GM12801 (cell line): ENCODE measurements around the gene TMPRSS5.

ENCODE experiments used
- TF ChIP-seq, protein P1 (sequence below): IDR thresholded peaks from one replicate; pipeline ENCODE4 v1.5.1; 2011; ENCODE audit warnings: control low read depth; ENCODE audit not compliant: insufficient read length; ENCODE audit errors: extremely low read depth

Gene TMPRSS5

DNA sequence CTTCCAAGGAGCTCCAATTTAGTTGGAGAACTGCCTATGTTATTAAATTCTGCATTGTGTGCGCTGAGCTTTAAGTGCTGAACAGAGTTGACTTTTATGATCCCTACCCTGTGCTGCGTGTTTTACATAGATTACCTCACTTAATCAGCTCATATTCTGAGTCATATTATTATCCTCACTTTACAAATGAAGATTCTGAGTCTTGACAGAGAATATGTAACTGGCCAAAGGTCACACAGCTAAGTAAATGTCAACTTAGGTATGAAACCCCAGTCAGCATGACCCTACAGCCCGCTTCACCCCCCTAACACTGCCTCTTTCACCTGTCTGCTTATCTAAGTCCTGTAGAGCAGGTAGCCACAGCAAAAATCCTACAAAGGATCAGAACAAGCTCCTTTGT, 19.8 kb upstream of the TMPRSS5 start:
- TF ChIP-seq, protein P1, sequence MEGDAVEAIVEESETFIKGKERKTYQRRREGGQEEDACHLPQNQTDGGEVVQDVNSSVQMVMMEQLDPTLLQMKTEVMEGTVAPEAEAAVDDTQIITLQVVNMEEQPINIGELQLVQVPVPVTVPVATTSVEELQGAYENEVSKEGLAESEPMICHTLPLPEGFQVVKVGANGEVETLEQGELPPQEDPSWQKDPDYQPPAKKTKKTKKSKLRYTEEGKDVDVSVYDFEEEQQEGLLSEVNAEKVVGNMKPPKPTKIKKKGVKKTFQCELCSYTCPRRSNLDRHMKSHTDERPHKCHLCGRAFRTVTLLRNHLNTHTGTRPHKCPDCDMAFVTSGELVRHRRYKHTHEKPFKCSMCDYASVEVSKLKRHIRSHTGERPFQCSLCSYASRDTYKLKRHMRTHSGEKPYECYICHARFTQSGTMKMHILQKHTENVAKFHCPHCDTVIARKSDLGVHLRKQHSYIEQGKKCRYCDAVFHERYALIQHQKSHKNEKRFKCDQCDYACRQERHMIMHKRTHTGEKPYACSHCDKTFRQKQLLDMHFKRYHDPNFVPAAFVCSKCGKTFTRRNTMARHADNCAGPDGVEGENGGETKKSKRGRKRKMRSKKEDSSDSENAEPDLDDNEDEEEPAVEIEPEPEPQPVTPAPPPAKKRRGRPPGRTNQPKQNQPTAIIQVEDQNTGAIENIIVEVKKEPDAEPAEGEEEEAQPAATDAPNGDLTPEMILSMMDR = no peak

DNA sequence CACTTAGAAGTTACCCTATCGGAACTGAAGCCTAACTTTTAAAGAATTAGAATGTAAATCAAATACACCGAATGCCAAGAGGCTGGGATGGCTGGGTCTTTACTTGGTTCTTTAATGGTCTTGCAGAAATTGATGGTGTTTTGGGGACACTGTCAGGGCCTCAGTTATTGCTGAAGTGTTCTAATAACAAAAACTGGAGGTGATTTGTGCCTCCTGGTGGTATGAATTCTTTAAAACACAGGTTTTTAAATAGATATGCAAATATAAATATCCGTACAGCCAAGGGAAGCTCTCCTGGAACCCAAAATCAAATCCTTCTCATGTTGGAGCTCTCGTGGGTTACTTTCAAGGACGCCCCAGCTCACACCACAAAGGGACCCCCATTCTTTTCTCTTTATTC, 19.3 kb upstream of the TMPRSS5 start:
- TF ChIP-seq, protein P1 = no peak

DNA sequence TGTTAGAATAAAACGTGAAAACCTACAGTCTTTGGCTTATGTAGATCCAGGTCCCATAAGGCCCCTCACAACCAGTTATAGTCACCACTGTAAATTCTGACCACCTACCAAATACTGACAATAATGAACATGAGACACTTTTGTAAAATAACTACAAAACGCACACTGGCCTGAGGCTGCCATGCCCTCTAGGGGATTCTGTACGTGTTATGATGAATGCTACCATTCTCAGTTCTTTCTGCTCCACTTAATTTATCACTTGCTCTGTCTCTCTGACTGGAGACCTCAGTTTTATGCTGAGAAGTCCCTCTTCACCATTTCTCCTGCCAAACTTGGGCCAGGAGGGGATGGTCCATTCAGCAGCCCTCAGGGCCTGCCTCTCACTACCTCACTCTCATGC, 18.7 kb upstream of the TMPRSS5 start:
- TF ChIP-seq, protein P1 = no peak

DNA sequence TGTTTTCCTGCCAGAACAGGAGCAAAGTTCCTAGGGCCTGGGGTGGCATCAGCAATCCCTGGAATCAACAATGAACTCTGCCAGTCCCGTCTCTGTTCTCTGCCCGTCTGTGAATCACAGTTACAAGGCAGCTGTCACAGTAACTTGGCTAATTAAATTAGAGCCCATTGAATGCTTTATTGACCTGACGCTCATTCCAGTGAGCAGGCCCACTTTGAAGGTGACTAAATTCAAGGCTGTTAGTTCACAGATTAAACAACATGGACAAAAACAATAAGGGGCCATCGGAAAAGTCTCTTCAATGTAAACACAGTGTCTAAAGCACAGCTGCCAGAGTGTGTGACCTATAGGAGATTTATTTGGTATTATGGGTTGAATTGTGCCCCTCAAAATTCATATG, 17.7 kb upstream of the TMPRSS5 start:
- TF ChIP-seq, protein P1 = no peak

DNA sequence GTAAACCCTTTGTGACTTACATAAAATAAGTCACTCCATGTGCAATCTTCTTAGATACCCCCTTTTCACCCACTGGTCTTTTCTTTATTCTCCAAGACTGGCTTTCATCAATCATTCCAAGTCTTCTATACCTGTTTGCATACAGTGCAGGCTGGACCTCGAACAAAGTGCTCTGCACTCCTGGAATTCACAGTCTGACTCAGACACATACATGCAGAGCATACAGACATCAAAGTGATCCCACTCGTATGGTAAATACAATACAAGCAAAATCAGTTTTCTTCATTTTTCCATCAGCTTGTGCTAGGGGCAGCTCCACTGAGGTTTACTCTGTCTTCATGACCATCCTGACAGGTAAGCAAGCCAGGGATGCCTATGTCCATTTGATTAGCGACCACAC, 16.8 kb upstream of the TMPRSS5 start:
- TF ChIP-seq, protein P1 = no peak

DNA sequence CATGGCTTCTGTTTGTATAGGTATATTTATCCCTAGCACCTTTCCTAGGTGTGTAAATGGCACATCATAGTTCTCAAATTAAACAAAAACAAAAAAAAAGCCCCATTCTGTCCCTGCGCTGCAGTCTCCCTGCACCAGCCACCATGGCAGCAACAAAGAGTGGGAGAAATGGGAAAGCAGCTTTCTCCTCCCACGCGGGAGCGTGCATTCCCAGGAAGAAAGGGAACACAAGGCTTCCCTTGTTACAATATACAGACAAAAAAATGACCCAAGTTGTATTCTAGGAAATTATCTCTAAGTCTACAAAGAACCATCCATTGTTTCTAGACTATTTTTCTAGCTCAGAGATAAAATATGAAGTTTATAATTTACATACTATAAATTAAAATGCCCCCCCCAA, 16.1 kb upstream of the TMPRSS5 start:
- TF ChIP-seq, protein P1 = no peak

DNA sequence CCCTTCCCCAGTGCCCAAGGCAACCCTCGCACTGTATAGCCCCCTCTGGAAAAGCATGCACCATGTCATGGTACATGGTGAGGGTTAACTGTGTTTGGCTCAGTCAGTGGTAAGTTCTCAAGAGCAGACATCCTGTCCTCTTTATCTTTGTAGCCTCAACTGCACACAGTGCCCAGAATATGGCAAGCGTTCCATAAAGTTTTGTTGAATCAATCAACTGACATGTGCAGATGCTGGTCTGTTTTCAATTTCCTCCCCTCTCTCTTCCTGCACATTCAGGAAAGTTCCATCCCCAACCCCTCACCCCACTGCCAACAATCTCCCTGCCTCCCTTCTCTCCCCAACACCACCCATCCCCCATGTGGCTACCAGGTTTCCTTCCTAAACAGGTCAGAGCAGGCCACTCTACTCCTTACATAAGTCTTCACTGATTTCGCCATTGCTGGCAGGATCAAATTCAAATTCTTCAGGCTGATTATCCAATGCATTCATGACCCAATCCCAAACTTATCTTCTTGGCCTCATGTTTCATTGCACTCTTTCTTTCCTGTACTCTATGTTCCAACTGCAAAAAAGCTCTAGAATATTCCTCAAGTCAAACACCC, 15.5 kb upstream of the TMPRSS5 start:
- TF ChIP-seq, protein P1 = no peak
